Measurements from ENCODE around the gene GLIS1. TPM values are rescaled to one million over a fixed set of nuclear protein-coding genes. Genes with fewer than 3 reads are reported as not detected.

Gene GLIS1
- total and polyA plus RNA-seq, 2 donors, result 0.05 to 0.59 TPM

GRCh38 chr1:53669621-53670191, 69.3 kb downstream of the GLIS1 start:
- Histone ChIP-seq H3K4me3 (ENCODE audit: low read length in 2 of 2) (no peak overlapping the region), H3K27me3 (ENCODE audit: control insufficient read depth in 2 of 2, insufficient read depth in 1 of 2, low read length in 1 of 2) (no peaks in the 10 kb centered on the region), H3K36me3 (ENCODE audit: control insufficient read depth in 2 of 2, insufficient read depth in 2 of 2, low read length in 1 of 2) (no peaks in the 10 kb centered on the region), H3K9me3 (ENCODE audit: control insufficient read depth in 2 of 2, insufficient read depth in 1 of 2, low read length in 1 of 2) (no peaks in the 10 kb centered on the region), H3K4me1 (ENCODE audit: control insufficient read depth in 2 of 2, insufficient read depth in 2 of 2, low read length in 2 of 2) (no peaks in the 10 kb centered on the region), H3K27ac (ENCODE audit: low read depth in 1 of 2, low read length in 1 of 2) (no peak overlapping the region)
- DNase-seq (ENCODE audit: low read depth in 6 of 9, low spot score in 9 of 9), result no peak
- 92% methylated on average over 3 of the region's 3 CpGs for WGBS

GRCh38 chr1:53666566-53666965, 72.4 kb downstream of the GLIS1 start:
- 100% methylated on average over 1 of the region's 1 CpG for WGBS

GRCh38 chr1:53665996-53666395, 73.0 kb downstream of the GLIS1 start:
- DNase-seq (ENCODE audit: low read depth in 6 of 9, low spot score in 9 of 9), result no peak
- Histone ChIP-seq H3K27ac (ENCODE audit: low read depth in 1 of 2, low read length in 1 of 2) (no peak overlapping the region), H3K27me3 (ENCODE audit: control insufficient read depth in 2 of 2, insufficient read depth in 1 of 2, low read length in 1 of 2) (no peaks in the 10 kb centered on the region), H3K4me3 (ENCODE audit: low read length in 2 of 2) (no peak overlapping the region), H3K4me1 (ENCODE audit: control insufficient read depth in 2 of 2, insufficient read depth in 2 of 2, low read length in 2 of 2) (no peaks in the 10 kb centered on the region), H3K36me3 (ENCODE audit: control insufficient read depth in 2 of 2, insufficient read depth in 2 of 2, low read length in 1 of 2) (no peaks in the 10 kb centered on the region), H3K9me3 (ENCODE audit: control insufficient read depth in 2 of 2, insufficient read depth in 1 of 2, low read length in 1 of 2) (no peaks in the 10 kb centered on the region)
- WGBS, result 43% methylated on average over 2 of the region's 2 CpGs

More at GRCh38 chr1:53666566-53666965, 72.4 kb downstream of the GLIS1 start:
- no peak overlapping the region for H3K4me3 ChIP-seq (ENCODE audit: low read length in 2 of 2)
- H3K27me3 ChIP-seq (ENCODE audit: control insufficient read depth in 2 of 2, insufficient read depth in 1 of 2, low read length in 1 of 2), result no peaks in the 10 kb centered on the region
- no peak for DNase-seq (ENCODE audit: low read depth in 6 of 9, low spot score in 9 of 9)
- no peaks in the 10 kb centered on the region for H3K9me3 ChIP-seq (ENCODE audit: control insufficient read depth in 2 of 2, insufficient read depth in 1 of 2, low read length in 1 of 2)
- no peaks in the 10 kb centered on the region for H3K4me1 ChIP-seq (ENCODE audit: control insufficient read depth in 2 of 2, insufficient read depth in 2 of 2, low read length in 2 of 2)
- no peaks in the 10 kb centered on the region for H3K36me3 ChIP-seq (ENCODE audit: control insufficient read depth in 2 of 2, insufficient read depth in 2 of 2, low read length in 1 of 2)
- no peak overlapping the region for H3K27ac ChIP-seq (ENCODE audit: low read depth in 1 of 2, low read length in 1 of 2)

GRCh38 chr1:53663529-53664300, 75.2 kb downstream of the GLIS1 start:
- no peak overlapping the region for H3K27ac ChIP-seq (ENCODE audit: low read depth in 1 of 2, low read length in 1 of 2)
- H3K4me1 ChIP-seq (ENCODE audit: control insufficient read depth in 2 of 2, insufficient read depth in 2 of 2, low read length in 2 of 2), result no peaks in the 10 kb centered on the region
- no peaks in the 10 kb centered on the region for H3K36me3 ChIP-seq (ENCODE audit: control insufficient read depth in 2 of 2, insufficient read depth in 2 of 2, low read length in 1 of 2)
- H3K4me3 ChIP-seq (ENCODE audit: low read length in 2 of 2), result no peak overlapping the region
- H3K27me3 ChIP-seq (ENCODE audit: control insufficient read depth in 2 of 2, insufficient read depth in 1 of 2, low read length in 1 of 2), result no peaks in the 10 kb centered on the region
- no peak for DNase-seq (ENCODE audit: low read depth in 6 of 9, low spot score in 9 of 9)
- WGBS, result 92% methylated on average over 15 of the region's 15 CpGs
- H3K9me3 ChIP-seq (ENCODE audit: control insufficient read depth in 2 of 2, insufficient read depth in 1 of 2, low read length in 1 of 2), result no peaks in the 10 kb centered on the region

- no peak for DNase-seq (ENCODE audit: low read depth in 6 of 9, low spot score in 9 of 9)
Observed at GRCh38 chr1:53662951-53663350, 76.0 kb downstream of the GLIS1 start.

GRCh38 chr1:53662169-53662568, 76.8 kb downstream of the GLIS1 start:
- no peak for DNase-seq (ENCODE audit: low read depth in 6 of 9, low spot score in 9 of 9)
- Histone ChIP-seq H3K27ac (ENCODE audit: low read depth in 1 of 2, low read length in 1 of 2) (no peak overlapping the region), H3K4me1 (ENCODE audit: control insufficient read depth in 2 of 2, insufficient read depth in 2 of 2, low read length in 2 of 2) (peaks cover 4 to 7% of the 10 kb centered on the region in 2 donors), H3K4me3 (ENCODE audit: low read length in 2 of 2) (no peak overlapping the region), H3K9me3 (ENCODE audit: control insufficient read depth in 2 of 2, insufficient read depth in 1 of 2, low read length in 1 of 2) (no peaks in the 10 kb centered on the region), H3K36me3 (ENCODE audit: control insufficient read depth in 2 of 2, insufficient read depth in 2 of 2, low read length in 1 of 2) (no peaks in the 10 kb centered on the region), H3K27me3 (ENCODE audit: control insufficient read depth in 2 of 2, insufficient read depth in 1 of 2, low read length in 1 of 2) (no peaks in the 10 kb centered on the region)
- WGBS, result 92% methylated on average over 11 of the region's 11 CpGs

More at GRCh38 chr1:53662951-53663350, 76.0 kb downstream of the GLIS1 start:
- H3K27me3 ChIP-seq (ENCODE audit: control insufficient read depth in 2 of 2, insufficient read depth in 1 of 2, low read length in 1 of 2), result no peaks in the 10 kb centered on the region
- no peak overlapping the region for H3K27ac ChIP-seq (ENCODE audit: low read depth in 1 of 2, low read length in 1 of 2)
- H3K36me3 ChIP-seq (ENCODE audit: control insufficient read depth in 2 of 2, insufficient read depth in 2 of 2, low read length in 1 of 2), result no peaks in the 10 kb centered on the region
- 97% methylated on average over 3 of the region's 3 CpGs for WGBS
- H3K4me3 ChIP-seq (ENCODE audit: low read length in 2 of 2), result no peak overlapping the region
- no peaks in the 10 kb centered on the region for H3K9me3 ChIP-seq (ENCODE audit: control insufficient read depth in 2 of 2, insufficient read depth in 1 of 2, low read length in 1 of 2)
- no peaks in the 10 kb centered on the region for H3K4me1 ChIP-seq (ENCODE audit: control insufficient read depth in 2 of 2, insufficient read depth in 2 of 2, low read length in 2 of 2)

- 98% methylated on average over 8 of the region's 8 CpGs for WGBS
Observed at GRCh38 chr1:53661496-53661895, 77.5 kb downstream of the GLIS1 start.

GRCh38 chr1:53660666-53661065, 78.3 kb downstream of the GLIS1 start:
- no peak overlapping the region for H3K27ac ChIP-seq (ENCODE audit: low read depth in 1 of 2, low read length in 1 of 2)
- H3K4me3 ChIP-seq (ENCODE audit: low read length in 2 of 2), result no peak overlapping the region
- peaks cover 15 to 22% of the 10 kb centered on the region in 2 donors for H3K4me1 ChIP-seq (ENCODE audit: control insufficient read depth in 2 of 2, insufficient read depth in 2 of 2, low read length in 2 of 2)
- DNase-seq (ENCODE audit: low read depth in 6 of 9, low spot score in 9 of 9), result no peak
- H3K27me3 ChIP-seq (ENCODE audit: control insufficient read depth in 2 of 2, insufficient read depth in 1 of 2, low read length in 1 of 2), result no peaks in the 10 kb centered on the region
- WGBS, result over 99% methylated on average over 3 of the region's 3 CpGs
- H3K9me3 ChIP-seq (ENCODE audit: control insufficient read depth in 2 of 2, insufficient read depth in 1 of 2, low read length in 1 of 2), result no peaks in the 10 kb centered on the region
- H3K36me3 ChIP-seq (ENCODE audit: control insufficient read depth in 2 of 2, insufficient read depth in 2 of 2, low read length in 1 of 2), result no peaks in the 10 kb centered on the region

More at GRCh38 chr1:53661496-53661895, 77.5 kb downstream of the GLIS1 start:
- no peak for DNase-seq (ENCODE audit: low read depth in 6 of 9, low spot score in 9 of 9)
- Histone ChIP-seq H3K36me3 (ENCODE audit: control insufficient read depth in 2 of 2, insufficient read depth in 2 of 2, low read length in 1 of 2) (no peaks in the 10 kb centered on the region), H3K27ac (ENCODE audit: low read depth in 1 of 2, low read length in 1 of 2) (no peak overlapping the region), H3K9me3 (ENCODE audit: control insufficient read depth in 2 of 2, insufficient read depth in 1 of 2, low read length in 1 of 2) (no peaks in the 10 kb centered on the region), H3K4me3 (ENCODE audit: low read length in 2 of 2) (no peak overlapping the region), H3K4me1 (ENCODE audit: control insufficient read depth in 2 of 2, insufficient read depth in 2 of 2, low read length in 2 of 2) (peaks cover 7 to 14% of the 10 kb centered on the region in 2 donors), H3K27me3 (ENCODE audit: control insufficient read depth in 2 of 2, insufficient read depth in 1 of 2, low read length in 1 of 2) (no peaks in the 10 kb centered on the region)

- no peak for DNase-seq (ENCODE audit: low read depth in 6 of 9, low spot score in 9 of 9)
- no peaks in the 10 kb centered on the region for H3K9me3 ChIP-seq (ENCODE audit: control insufficient read depth in 2 of 2, insufficient read depth in 1 of 2, low read length in 1 of 2)
- no peaks in the 10 kb centered on the region for H3K27me3 ChIP-seq (ENCODE audit: control insufficient read depth in 2 of 2, insufficient read depth in 1 of 2, low read length in 1 of 2)
- H3K4me1 ChIP-seq (ENCODE audit: control insufficient read depth in 2 of 2, insufficient read depth in 2 of 2, low read length in 2 of 2), result peaks cover 18 to 34% of the 10 kb centered on the region in 2 donors
- no peak overlapping the region for H3K27ac ChIP-seq (ENCODE audit: low read depth in 1 of 2, low read length in 1 of 2)
- WGBS, result 98% methylated on average over 2 of the region's 2 CpGs
- no peaks in the 10 kb centered on the region for H3K36me3 ChIP-seq (ENCODE audit: control insufficient read depth in 2 of 2, insufficient read depth in 2 of 2, low read length in 1 of 2)
- no peak overlapping the region for H3K4me3 ChIP-seq (ENCODE audit: low read length in 2 of 2)
Observed at GRCh38 chr1:53659436-53659835, 79.5 kb downstream of the GLIS1 start.
